Hepatic stellate cell (primary cell): ENCODE data around the gene CD3E.

Experiments used
- DNase-seq: peaks from one replicate; pipeline ENCODE4 v3.0.0; 2011; ENCODE audit warnings: low spot score

CD3E gene

DNA sequence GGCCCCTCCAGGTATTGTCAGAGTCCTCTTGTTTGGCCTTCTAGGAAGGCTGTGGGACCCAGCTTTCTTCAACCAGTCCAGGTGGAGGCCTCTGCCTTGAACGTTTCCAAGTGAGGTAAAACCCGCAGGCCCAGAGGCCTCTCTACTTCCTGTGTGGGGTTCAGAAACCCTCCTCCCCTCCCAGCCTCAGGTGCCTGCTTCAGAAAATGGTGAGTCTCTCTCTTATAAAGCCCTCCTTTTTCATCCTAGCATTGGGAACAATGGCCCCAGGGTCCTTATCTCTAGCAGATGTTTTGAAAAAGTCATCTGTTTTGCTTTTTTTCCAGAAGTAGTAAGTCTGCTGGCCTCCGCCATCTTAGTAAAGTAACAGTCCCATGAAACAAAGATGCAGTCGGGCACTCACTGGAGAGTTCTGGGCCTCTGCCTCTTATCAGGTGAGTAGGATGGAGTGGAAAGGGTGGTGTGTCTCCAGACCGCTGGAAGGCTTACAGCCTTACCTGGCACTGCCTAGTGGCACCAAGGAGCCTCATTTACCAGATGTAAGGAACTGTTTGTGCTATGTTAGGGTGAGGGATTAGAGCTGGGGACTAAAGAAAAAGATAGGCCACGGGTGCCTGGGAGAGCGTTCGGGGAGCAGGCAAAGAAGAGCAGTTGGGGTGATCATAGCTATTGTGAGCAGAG is at the start of gene CD3E:
Gene CD3E (plus strand): TSS at position 163 of the 681 bp plus-strand sequence. CDS start 223 bp downstream, at position 386.
- DNase-seq: no peak

DNA sequence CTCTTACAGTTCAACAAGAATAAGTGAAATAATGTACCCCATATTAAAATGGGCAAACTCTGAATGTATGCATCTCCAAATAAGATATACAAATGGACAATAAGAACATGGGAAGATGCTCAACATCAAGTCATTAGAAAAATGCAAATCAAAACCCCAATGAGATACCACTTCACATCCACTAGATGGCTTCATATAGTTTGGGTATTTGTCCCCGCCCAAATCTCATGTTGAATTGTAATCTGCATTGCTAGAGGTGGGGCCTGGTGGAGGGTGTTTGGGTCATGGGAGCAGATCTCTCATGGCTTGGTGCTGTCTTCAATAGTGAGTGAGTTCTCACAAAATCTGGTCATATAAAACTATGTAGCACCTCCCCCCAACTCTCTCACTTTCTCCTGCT is 46.1 kb upstream of the CD3E start:
- DNase-seq: no peak

DNA sequence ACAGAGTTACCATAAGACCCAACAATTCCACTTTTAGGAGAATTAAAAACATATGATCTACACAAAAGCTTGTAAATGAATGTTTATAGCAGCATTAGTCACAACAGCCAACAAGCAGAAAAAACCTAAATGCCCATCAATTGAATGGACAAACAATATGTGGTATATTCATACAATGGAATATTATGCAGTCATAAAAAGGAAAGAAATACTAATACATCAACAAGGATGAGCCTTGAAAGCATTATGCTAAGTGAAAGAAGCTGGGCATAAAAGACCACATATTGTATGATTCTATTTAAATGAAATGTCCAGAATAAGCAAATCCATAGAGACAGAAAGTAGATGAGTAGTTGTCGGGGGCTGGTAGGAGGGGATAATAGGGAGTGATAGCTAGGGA is 45.4 kb upstream of the CD3E start:
- DNase-seq: no peak

DNA sequence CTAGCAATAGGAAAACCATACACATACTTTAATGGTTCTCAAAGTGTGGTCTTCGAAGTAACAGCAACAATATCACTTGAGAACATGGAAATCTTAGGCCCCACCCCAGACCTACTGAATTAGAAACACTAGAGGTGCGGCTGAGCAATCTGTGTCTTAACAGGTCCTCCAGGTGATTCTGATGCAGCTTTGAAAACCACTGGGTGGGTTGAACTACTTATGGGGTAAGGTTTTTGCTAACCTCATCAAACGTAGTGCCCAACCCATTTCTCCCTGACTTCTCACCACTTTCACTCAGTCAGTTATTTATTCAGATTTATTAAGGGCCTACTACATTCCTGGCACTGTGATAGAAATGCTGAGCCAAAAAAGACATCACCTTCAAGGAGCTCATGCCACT is 44.2 kb upstream of the CD3E start:
- DNase-seq: no peak

DNA sequence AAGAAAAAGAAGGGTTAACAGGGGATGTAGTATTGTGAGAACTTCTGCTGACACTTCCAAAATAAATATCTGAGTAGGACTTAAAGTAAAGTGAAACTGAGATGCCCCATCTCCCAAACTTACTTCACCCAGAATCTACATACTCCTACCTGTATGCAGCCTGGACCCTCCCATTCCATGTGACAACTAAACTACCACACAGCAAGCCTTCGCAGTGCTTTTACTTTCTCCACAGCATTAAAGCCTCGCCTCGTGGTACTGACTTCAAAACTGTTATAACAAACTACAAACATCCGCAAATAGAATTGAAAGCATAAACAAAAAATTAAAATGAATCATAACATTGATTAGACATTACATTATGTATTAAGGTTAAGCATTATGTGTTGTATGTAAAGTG is 41.4 kb upstream of the CD3E start:
- no peak for DNase-seq

DNA sequence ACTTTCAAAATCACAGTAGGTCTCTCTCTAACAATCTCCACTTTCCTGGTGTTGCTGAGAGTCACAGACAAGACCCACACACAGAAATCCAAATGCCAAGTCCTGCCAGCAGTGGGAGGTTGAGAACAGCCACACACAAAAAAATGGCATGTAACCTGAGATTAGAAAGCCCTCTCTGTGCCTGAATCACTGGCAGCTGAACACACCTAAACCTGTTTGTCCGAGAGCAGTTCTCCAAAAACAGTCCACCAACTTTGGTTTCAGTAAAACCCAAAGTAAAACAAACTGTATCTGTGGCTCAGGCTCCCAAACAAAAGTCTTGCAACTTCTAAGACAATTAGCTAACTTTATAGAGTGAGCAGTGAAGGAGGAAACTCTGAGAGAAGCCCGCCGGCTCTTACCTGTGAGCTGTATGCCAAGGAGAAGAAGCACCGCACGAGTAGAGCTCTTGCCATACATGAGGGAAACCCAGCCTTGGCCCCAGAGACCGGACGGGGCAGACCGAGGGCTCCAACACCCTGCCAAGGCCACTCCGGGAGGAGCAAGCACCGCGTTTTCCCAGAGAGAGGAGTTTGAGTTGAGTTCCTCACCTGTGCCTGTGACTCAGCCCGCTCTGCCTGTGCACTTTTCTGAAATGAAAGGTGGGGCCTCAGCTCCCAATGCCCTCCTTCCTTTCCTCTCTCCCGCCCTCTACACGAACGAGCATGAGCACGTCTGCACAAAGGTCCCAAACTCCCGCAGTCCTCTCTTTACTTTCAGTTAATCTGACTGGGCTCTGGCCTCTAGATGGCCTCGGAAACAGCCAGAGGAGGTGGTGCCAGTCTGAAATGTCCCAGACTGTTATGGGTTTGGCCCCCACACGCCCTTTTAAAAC is 40.6 kb upstream of the CD3E start, which contains the start of gene MPZL2:
Gene MPZL2 (minus strand): TSS at position 603 of the 874 bp plus-strand sequence. CDS start 144 bp downstream, at position 459.
- DNase-seq: no peak

DNA sequence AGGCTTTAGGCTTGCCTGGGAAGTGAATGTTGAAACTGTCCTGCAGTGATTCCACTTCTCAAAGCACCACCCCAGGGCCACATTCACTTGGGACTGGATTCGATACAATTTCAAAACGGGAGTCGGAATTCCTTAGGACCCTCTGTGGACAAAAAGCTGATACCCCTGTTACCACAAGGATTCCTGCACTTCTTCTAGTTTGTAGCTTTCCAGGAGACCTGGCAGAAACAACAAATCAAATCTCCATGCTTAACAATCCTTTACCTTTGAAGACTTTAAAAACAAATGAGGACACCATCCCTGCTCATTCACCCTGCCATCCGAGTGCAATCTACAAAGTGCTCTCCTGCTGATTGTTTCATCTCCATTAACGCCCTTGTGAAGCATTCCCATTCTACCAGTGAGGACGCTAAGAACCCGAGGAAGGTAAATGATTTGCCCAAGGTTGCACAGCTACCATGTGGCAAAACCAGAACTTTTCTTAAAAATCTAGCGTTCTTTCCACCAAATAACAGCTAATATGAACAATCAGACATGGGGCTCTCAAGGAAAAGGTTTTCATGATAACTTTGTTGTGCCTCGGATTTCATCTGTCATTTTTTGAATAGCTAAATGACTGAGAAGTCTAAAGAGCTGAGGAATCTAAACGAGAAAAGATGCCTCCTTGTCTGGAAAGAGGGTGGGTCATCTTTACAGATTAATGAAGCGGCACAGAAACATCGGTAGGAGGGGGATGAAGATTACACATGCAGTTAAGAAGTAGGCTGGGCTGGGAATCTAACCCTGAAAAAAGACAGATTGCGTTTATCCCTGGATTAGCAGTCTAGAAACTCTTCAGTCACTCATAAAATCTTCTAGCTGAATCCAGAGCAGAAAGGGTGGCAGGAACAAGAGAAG is 39.7 kb upstream of the CD3E start:
- no peak for DNase-seq

DNA sequence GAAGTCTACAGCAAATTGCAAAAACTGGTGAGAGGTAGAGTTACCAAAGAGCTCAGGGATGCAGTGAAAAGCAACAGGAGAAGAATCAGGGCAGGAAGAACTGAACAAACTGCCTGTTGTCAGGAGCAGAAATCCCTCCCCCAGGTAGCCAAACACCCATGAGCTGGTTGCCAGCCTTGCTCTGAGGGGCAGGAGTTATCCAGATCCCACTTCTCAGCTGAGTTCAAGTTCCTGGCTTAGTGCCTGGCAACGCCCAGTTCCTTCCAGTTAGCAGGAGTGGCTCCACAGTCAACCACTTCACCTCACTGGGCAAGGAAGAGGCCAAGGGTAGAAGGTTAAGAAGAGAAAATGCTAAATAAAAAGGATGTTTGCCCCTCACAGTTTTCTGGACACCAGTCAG is 38.6 kb upstream of the CD3E start:
- DNase-seq: no peak

DNA sequence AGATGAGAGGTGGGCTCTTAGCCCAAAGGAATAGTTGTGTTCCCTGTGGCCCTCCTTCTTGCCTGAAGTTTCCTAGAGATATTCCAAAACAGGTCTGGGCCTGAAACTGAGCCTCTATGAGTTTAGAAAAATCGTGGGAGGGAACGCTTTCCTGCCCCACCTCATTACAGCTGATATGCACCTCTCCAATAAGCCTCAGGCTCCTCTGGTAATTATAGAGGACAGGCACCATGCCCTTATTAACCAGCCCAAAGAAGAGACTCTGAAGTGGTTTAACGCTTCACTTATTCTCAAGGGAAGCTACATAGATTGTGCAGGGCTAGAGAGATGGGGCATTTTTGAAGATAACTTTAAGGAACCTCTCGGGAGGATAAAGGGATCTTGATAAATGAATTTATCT is 37.0 kb upstream of the CD3E start:
- no peak for DNase-seq

DNA sequence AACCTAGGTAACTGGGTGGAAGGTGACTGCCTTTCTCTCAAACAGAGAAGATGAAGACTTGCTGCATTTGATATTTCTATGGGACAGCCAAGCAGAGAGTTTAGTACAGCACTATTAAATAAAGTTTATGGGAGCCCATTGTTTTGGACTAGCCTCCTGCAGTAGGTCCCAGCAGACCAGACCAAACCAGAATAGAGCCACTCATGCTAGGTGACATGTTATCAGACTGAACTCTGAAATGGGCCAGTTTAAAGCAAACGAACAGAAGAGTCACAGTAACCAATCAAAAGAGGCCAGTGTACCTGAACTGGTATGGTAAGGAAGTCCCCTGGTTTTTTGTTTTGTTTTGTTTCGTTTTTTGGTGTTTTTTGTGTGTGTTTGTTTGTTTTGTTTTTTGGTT is 32.5 kb upstream of the CD3E start:
- no peak for DNase-seq

DNA sequence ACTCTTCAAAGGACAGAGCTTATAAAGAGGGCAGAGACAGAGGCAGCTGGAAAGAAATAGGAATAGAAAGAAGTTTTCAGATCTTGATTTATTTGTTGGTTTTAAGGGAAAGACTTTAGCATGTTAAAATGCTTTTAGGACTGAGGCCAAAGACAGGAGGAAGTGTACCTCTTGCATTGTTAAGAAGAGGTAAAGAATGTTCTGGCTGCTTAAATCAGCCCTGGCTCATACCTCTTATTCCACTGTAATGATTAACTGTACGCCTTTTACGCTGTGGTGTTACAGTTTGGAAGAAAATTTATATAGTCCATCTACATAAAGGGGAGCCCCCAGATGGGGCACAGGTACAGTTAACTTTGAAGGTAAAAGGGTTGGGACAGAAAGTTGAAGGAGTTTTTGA is 30.3 kb upstream of the CD3E start:
- DNase-seq: no peak

DNA sequence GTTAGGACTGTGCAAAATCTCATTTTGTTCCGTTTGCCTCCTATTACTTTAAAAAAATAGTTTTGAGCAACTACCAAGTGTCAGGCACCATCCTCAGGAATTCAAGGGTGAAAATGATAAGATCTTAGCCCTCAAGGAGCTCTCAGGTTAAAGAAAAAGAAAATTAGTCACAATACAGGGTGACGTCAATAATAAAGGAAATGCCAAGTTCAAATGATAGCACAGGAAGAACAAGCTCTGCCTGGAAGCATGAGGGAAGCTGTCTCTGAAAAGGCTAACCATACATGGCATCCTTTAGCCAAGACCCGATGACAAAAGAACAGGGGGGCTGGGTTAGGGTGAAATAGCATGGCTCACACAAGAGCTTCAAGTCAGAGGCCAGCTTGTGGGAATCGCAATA is 29.4 kb upstream of the CD3E start:
- no peak for DNase-seq

DNA sequence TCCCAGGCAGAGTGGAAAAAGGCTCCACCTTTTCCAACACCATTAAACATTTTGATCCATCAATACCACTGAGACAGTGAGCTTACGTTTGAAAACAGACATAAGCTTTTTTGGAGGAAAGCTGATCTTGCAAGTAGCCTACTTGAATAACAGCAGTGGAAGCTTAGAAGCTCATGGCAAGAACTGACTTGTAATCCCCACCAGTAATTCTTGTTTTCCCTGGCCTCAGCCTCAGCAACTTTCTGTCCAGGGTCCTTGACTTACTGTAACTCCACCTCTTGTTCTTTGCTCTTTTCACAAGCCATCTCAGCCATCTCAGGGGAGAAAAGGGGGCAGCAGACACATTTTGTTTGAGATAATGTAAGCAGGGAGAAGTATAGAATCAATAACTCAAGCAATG is 28.1 kb upstream of the CD3E start:
- DNase-seq: no peak

DNA sequence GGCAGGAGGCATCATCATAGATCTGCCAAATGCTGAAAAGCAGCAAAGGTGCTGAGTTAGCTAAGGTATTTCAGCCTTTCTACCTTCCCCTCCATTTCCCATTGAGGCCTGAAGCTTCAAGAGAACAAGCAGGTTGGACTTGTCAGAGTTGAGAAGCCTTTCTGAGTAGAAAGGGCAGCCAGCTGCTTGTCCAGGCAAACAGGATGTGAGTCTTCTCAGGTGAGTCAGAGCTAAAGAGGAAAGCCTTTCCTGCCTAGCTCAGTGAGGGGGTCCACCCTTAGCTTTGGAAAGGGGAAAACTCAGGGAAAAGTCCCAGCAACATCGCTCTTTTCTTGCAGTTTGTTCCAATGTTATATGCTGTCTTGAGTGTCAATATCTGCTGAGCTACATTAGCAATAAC is 27.2 kb upstream of the CD3E start:
- no peak for DNase-seq

DNA sequence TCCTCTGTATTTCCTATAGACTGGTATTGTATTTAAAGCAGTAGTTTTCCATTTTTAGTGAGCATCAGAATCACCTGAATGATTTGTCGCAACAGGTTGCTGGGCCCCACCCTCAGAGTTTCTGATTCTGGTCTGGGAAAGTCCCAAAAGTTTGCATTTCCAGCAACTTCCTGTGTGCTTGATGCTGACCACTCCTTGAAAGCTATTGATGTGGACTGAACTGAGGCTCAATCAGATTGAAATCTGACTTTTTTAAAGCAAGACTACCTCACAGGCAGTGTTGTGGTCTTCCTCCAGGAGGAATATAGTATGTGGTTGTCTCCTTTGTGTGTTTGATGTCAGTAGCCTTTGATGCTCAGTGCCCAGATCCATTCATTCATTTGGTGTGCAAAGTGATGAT is 23.2 kb upstream of the CD3E start:
- DNase-seq: no peak

DNA sequence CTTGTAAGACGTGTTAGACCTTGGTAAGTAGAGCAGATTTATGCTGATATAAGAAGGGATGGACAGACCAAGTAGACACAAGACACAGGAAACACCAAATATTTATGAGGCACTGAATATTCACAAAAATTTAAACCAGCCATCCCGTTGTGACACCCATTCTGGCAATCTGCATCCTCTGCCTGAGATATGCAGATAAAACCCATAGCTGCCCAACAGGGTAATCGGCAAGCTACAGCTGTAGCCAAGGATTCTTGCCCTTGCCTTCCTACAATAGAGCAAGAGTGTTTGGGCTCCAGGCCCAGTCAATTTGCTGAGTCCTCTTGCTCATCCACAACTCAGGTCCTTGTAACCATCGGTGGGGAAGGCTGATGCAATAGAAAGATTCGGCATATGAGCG is 21.9 kb upstream of the CD3E start:
- DNase-seq: no peak

DNA sequence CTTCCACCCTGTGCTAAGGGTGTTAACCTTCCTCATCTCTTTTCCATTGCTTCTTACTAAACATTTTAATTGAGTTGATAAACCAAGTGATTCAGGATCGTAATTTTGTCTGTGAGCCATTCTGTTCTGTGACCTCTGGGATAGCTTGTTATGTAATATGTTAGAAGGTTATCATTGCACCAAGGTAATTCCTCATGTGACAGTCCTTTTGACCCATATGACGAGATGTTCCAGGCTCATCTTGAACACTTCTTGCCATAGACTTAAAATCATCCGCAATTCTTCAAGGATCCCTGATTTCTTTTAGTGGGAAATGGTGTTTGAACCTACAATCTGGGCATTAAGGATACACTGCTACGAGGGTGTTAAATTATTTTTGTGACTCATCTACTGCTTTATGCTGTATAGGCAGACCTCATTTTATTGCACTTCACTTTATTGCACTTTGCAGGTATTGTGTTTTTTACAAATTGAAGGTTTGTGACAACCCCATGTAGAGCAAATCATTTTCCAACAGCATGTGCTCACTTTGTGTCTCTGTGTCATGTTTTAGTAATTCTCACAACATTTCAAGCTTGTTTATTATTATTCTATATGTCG is 21.4 kb upstream of the CD3E start:
- no peak for DNase-seq

DNA sequence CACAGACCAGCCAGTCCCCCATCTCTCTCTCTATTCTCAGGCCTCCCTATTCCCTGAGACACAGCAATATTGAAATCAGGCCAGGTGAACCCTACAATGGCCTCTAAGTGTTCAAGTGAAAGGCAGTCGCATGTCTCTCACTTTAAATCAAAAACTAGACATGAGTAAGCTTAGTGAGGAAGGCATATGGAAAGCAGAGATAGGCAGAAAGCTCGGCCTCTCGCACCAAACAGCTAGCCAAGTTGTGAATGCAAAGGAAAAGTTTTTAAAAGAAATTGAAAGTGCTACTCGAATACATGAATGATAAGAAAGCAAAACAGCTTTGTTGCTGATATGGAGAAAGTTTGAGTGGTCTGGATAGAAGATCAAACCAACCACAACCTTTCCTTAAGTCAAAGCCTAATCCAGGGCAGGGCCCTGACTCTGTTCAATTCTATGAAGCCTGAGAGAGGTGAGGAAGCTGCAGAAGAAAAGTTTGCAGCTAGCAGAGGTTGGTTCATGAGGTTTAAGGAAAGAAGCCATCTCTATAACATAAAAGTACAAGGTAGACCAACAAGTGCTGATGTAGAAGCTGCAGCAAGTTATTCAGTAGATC is 20.7 kb upstream of the CD3E start:
- DNase-seq: no peak

DNA sequence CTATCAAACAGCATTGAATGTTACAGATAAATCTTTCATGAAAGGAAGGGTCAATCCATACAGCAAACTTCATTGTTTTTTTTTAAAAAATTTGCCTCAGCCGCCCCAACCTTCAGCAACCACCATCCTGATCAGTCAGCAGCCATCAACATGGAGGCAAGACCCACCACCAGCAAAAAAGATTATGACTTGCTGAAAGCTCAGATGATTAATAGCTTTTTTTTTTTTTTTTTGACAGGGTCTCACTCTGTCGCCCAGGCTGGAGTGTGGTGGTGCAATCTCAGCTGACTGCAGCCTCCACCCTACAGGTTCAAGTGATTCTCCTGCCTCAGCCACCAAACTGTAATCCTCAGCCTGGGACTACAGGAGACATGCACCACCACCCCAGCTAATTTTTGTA is 18.0 kb upstream of the CD3E start:
- DNase-seq: no peak

DNA sequence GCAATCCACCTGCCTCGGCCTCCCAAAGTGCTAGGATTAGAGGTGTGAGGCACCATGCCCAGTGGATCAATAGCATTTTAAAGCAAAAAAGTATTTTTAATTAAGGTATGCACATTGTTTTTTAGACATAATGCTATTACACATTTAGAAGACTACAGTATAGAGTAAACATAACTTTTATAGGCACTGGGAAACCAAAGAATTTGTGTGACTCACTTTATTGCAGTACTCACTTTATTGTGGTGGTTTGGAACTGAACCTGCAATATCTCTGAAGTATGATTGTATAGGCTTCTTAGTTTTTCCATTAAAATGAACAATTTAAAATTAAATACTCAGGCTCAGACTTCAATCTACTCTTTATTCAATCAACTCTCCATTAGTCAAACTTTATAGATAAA is 17.5 kb upstream of the CD3E start:
- DNase-seq: no peak

DNA sequence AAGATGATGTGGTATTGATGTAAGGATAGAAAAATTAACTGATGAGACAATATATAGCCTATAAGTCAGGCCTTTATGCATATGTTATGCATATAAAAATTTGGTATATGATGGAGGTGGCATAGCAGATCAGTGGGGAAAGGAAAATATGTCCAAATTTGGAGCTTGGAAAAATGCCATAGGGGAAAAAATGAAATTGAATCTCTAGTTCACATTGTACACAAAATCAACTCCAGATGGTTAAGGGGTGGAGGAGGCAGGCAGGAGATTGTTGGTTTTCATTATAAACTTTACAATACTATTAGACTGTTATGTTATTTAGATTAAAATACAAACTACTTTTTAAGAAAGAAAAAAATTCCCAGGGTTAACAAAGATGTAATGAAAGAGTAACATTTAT is 15.1 kb upstream of the CD3E start:
- DNase-seq: no peak

DNA sequence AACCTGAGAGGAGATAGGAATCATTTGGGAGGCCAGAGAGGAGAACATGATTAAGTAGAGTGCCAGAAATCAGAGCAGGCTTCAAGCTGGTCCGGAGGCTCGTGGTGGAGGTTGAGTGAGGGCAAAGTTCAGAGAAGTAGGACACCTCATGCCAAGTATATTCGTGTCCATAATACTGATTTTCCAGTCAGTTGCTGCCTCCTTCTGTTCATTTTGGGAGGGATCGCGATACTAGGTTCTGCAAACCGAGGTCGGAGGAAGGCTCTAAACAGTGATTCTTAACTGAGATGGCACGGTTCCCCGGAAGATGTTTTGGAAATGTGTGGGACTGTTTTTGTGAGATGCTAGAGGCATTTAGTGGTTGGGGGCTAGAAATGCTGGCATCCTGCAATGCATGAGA is 13.6 kb upstream of the CD3E start:
- no peak for DNase-seq
